Hepatocyte (in vitro differentiated cells): ENCODE data around the gene GALNT18. TPM values are rescaled to one million over a fixed set of nuclear protein-coding genes. Genes with fewer than 3 reads are reported as not detected.

Experiments
- DNase-seq: peaks from one replicate; pipeline ENCODE4 v3.0.0-alpha.2; 2016; ENCODE audit warnings: low spot score
- H2AFZ ChIP-seq: fragments of 200-600 bp; sonication (generic); 2 replicates; pipeline ENCODE4 v1.6.0; 2016; ENCODE audit warnings: antibody characterized with exemption, mild to moderate bottlenecking
- H3K27ac ChIP-seq: fragments of 200-600 bp; sonication (generic); 2 replicates; pipeline ENCODE4 v1.5.1; 2016; ENCODE audit warnings: mild to moderate bottlenecking
- H3K27me3 ChIP-seq: fragments of 200-600 bp; sonication (generic); 2 replicates; pipeline ENCODE4 v1.6.1; 2016
- H3K36me3 ChIP-seq: fragments of 200-600 bp; sonication (generic); replicated peaks from 2 replicates; pipeline ENCODE4 v1.5.1; 2016; ENCODE audit warnings: low read depth; ENCODE audit not compliant: insufficient read depth
- H3K4me1 ChIP-seq: fragments of 200-600 bp; sonication (generic); 2 replicates; pipeline ENCODE4 v1.5.1; 2016; ENCODE audit warnings: mild to moderate bottlenecking, moderate library complexity; ENCODE audit not compliant: insufficient read depth
- H3K4me2 ChIP-seq: fragments of 200-600 bp; sonication (generic); 2 replicates; pipeline ENCODE4 v1.6.0; 2016
- H3K4me3 ChIP-seq: fragments of 200-600 bp; sonication (generic); 2 replicates; pipeline ENCODE4 v1.5.1; 2016; ENCODE audit warnings: mild to moderate bottlenecking
- H3K79me2 ChIP-seq: fragments of 200-600 bp; sonication (generic); 2 replicates; pipeline ENCODE4 v1.6.0; 2017; ENCODE audit warnings: mild to moderate bottlenecking
- H3K9me2 ChIP-seq: fragments of 200-600 bp; sonication (generic); replicated peaks from 2 replicates; pipeline ENCODE4 v1.6.0; 2017; ENCODE audit warnings: mild to moderate bottlenecking; ENCODE audit not compliant: insufficient read depth
- H3K9me3 ChIP-seq: fragments of 200-600 bp; sonication (generic); 2 replicates; pipeline ENCODE4 v1.5.1; 2016; ENCODE audit warnings: low read depth, mild to moderate bottlenecking
- H4K20me1 ChIP-seq: fragments of 200-600 bp; sonication (generic); 2 replicates; pipeline ENCODE4 v1.6.0; 2016; ENCODE audit warnings: mild to moderate bottlenecking; ENCODE audit not compliant: insufficient read depth, poor library complexity, severe bottlenecking
- CTCF ChIP-seq: fragments of 200-600 bp; sonication (generic); IDR thresholded peaks from 2 replicates; pipeline ENCODE4 v1.5.1; 2016; ENCODE audit warnings: antibody characterized with exemption, mild to moderate bottlenecking; ENCODE audit not compliant: poor library complexity
- EZH2 ChIP-seq: fragments of 200-600 bp; sonication (generic); IDR thresholded peaks from 2 replicates; pipeline ENCODE4 v1.6.1; 2016; ENCODE audit warnings: antibody characterized with exemption, mild to moderate bottlenecking, borderline replicate concordance
- EZH2phosphoT487 ChIP-seq: fragments of 200-600 bp; sonication (generic); IDR thresholded peaks from one replicate; pipeline ENCODE4 v1.6.1; 2018; ENCODE audit warnings: antibody characterized with exemption, mild to moderate bottlenecking, low read depth, moderate library complexity; ENCODE audit not compliant: unreplicated experiment, severe bottlenecking
- WGBS: methylation state at CpG from one replicate; pipeline ENCODE4 v1.1.6; 2016; ENCODE audit warnings: low lambda C conversion rate; ENCODE audit errors: missing lambda C conversion rate; 5-methylcytosine and 5-hydroxymethylcytosine counted together
- polyA plus RNA-seq: library from polyadenylated mRNA; unstranded; fragments of >200 nt; fragmentation: Nextera tagmentation; extraction: Ambion mirVana; gene quantifications from 2 replicates; pipeline ENCODE4 v1.2.1, GENCODE V29; 2016
- total RNA-seq: library from RNA; depleted of rRNA; stranded (reverse); fragments of >200 nt; gene quantifications from 2 replicates; pipeline ENCODE4 v1.2.3, GENCODE V29; 2014

The GALNT18 gene
- total and polyA plus RNA-seq, 2 experiments from 2014 or later, result 11.6 to 22.4 TPM

GRCh38 chr11:11446564-11446963, 175.2 kb downstream of the GALNT18 start:
- Histone ChIP-seq H3K27ac (no peak overlapping the region), H3K36me3 (no peaks in the 10 kb centered on the region), H3K9me2 (no peaks in the 10 kb centered on the region), H3K9me3 (no peaks in the 10 kb centered on the region), H3K4me2 (no peak overlapping the region), H3K4me1 (peaks cover 10% of the 10 kb centered on the region), H4K20me1 (no peaks in the 10 kb centered on the region), H3K4me3 (no peak overlapping the region), H3K79me2 (no peaks in the 10 kb centered on the region), H2AFZ (no peak overlapping the region), H3K27me3 (no peaks in the 10 kb centered on the region)
- no peak for DNase-seq
- no peak for TF ChIP-seq CTCF
- TF ChIP-seq EZH2phosphoT487, result no peak
- no peak for TF ChIP-seq EZH2
- 80% methylated on average over 2 of the region's 2 CpGs for WGBS

DNA sequence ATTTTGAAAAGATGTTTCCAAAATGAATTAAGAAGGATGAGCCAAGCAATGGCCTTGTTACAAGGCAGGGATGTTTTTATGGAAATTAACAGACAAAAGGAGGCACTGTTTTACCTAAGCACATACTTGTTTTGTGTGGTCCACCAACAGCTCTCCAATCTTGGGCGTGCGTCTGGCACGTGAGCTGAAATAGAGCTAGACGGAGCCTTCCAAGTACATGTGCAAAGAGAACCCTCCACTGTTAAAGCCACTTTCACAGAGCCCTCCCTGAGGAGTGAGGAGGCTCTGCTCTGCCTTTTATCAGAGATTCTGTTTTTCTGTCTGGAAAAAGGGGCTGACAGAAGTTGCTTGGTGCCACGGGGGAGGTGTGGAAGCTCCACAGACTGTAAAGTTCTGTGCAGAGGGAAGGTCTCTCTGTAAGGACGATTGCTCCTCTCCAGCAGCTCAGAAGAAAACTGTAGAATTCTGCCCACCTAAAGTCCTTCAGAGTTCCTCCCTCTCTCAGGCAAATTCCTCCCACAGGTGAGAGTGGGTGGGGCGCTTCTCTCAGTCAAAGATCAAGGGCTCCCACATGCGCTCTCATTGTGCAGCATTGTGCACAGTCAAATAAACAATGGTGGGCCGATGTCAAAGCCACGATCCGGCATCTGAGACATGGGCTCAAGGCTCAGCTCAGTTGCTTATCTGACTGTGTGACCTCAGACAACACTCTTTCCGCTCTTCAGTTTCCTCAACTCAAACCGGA, 176.2 kb downstream of the GALNT18 start:
- Histone ChIP-seq H3K79me2 (no peaks in the 10 kb centered on the region), H2AFZ (no peak overlapping the region), H3K36me3 (no peaks in the 10 kb centered on the region), H3K4me3 (no peak overlapping the region), H3K4me1 (peaks cover 15% of the 10 kb centered on the region), H3K9me3 (no peaks in the 10 kb centered on the region), H3K4me2 (no peak overlapping the region), H4K20me1 (no peaks in the 10 kb centered on the region), H3K27me3 (no peaks in the 10 kb centered on the region), H3K9me2 (no peaks in the 10 kb centered on the region), H3K27ac (no peak overlapping the region)
- DNase-seq, result no peak
- WGBS, result 82% methylated on average over 13 of the region's 13 CpGs
- TF ChIP-seq CTCF, result no peak
- TF ChIP-seq EZH2phosphoT487, result no peak
- no peak for TF ChIP-seq EZH2

DNA sequence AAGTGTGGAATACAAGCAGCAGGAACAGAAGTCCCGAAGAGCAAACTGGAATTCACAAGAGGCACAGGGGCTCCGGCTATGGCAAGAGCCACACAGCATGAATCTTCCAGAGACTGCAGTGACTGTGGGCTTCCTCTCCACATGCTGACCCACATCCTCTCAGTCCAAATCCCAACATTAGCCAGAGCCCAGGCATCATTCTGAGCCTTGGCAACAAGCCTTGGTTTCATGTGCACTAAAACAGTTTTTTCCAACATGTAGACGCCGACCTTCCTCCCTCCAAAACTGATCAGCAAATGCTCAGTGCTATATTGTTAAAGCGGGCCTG, 177.0 kb downstream of the GALNT18 start:
- DNase-seq, result no peak
- Histone ChIP-seq H4K20me1 (no peaks in the 10 kb centered on the region), H3K79me2 (no peaks in the 10 kb centered on the region), H3K36me3 (no peaks in the 10 kb centered on the region), H3K4me1 (peaks cover 15% of the 10 kb centered on the region), H2AFZ (no peak overlapping the region), H3K9me3 (no peaks in the 10 kb centered on the region), H3K4me3 (no peak overlapping the region), H3K27me3 (no peaks in the 10 kb centered on the region), H3K4me2 (no peak overlapping the region), H3K27ac (no peak overlapping the region), H3K9me2 (no peaks in the 10 kb centered on the region)
- TF ChIP-seq EZH2phosphoT487 (no peak), EZH2 (no peak), CTCF (no peak)
- 68% methylated on average over 5 of the region's 5 CpGs for WGBS
